ENCODE measurements around the gene ARFRP1.
"Not testable (repeated sequence)": the region's sequence is repeated elsewhere in the genome, so short reads cannot be mapped to it uniquely, and the experiment has no call there.

The ARFRP1 gene

GRCh38 chr20:63722967-63723622 is 15.3 kb upstream of the ARFRP1 start:
- not testable (repeated sequence) for H3K4me3 ChIP-seq (ENCODE audit: low read depth, low read length); H3K4ac ChIP-seq (ENCODE audit: low read depth, low read length); H2AK5ac ChIP-seq (ENCODE audit: low read length); H4K12ac ChIP-seq (ENCODE audit: low read depth, low read length); H4K91ac ChIP-seq (ENCODE audit: low read depth, low read length); H3K27me3 ChIP-seq (ENCODE audit: insufficient read depth, low read length); H2BK12ac ChIP-seq (ENCODE audit: low read length); H3K9me3 ChIP-seq (ENCODE audit: insufficient read depth, low read depth, low read length); H3K4me2 ChIP-seq (ENCODE audit: low read length); H3K79me2 ChIP-seq (ENCODE audit: control insufficient read depth, insufficient read depth, low read length, poor library complexity); H2BK5ac ChIP-seq (ENCODE audit: low read depth, low read length, poor library complexity); H3K14ac ChIP-seq (ENCODE audit: low read length); H2AFZ ChIP-seq (ENCODE audit: insufficient read depth, low read length, poor library complexity); H3K18ac ChIP-seq (ENCODE audit: low read length); DNase-seq; H4K8ac ChIP-seq (ENCODE audit: low read depth, low read length); H3K27ac ChIP-seq (ENCODE audit: low read depth, low read length); H2BK120ac ChIP-seq (ENCODE audit: insufficient read depth, low read length, poor library complexity); H3K4me1 ChIP-seq (ENCODE audit: control insufficient read depth in 1 of 2, insufficient read depth in 2 of 2, low read length in 2 of 2); H3K79me1 ChIP-seq (ENCODE audit: low read length); H3K9ac ChIP-seq (ENCODE audit: low read length); H3K23ac ChIP-seq (ENCODE audit: low read length)
- no CpG with 5 or more reads among the region's 2 CpGs for WGBS (ENCODE audit: extremely low coverage, insufficient coverage, insufficient read length)
- peaks cover 20 to 23% of the 10 kb centered on the region in 2 experiments for H3K36me3 ChIP-seq (ENCODE audit: control insufficient read depth in 1 of 2, insufficient read depth in 2 of 2, low read length in 2 of 2)

GRCh38 chr20:63718996-63719395 is 11.2 kb upstream of the ARFRP1 start:
- H2AFZ ChIP-seq (ENCODE audit: insufficient read depth, low read length, poor library complexity): no peak overlapping the region

GRCh38 chr20:63714858-63715257 is 7.1 kb upstream of the ARFRP1 start:
- Histone ChIP-seq H3K9me3 (ENCODE audit: insufficient read depth, low read depth, low read length) (peaks cover 3% of the 10 kb centered on the region), H3K27ac (ENCODE audit: low read depth, low read length) (no peak overlapping the region), H3K23ac (ENCODE audit: low read length) (no peak overlapping the region), H3K36me3 (ENCODE audit: control insufficient read depth in 1 of 2, insufficient read depth in 2 of 2, low read length in 2 of 2) (peaks cover 35 to 47% of the 10 kb centered on the region in 2 experiments), H2AFZ (ENCODE audit: insufficient read depth, low read length, poor library complexity) (no peak overlapping the region), H2BK12ac (ENCODE audit: low read length) (no peak overlapping the region), H3K79me1 (ENCODE audit: low read length) (no peaks in the 10 kb centered on the region), H3K4me1 (ENCODE audit: control insufficient read depth in 1 of 2, insufficient read depth in 2 of 2, low read length in 2 of 2) (no peaks in the 10 kb centered on the region), H3K79me2 (ENCODE audit: control insufficient read depth, insufficient read depth, low read length, poor library complexity) (no peaks in the 10 kb centered on the region), H4K8ac (ENCODE audit: low read depth, low read length) (no peak overlapping the region), H2BK5ac (ENCODE audit: low read depth, low read length, poor library complexity) (no peak overlapping the region), H2AK5ac (ENCODE audit: low read length) (no peak overlapping the region), H3K4me3 (ENCODE audit: low read depth, low read length) (no peak overlapping the region), H3K4ac (ENCODE audit: low read depth, low read length) (peak overlapping the region; percentile 75), H4K91ac (ENCODE audit: low read depth, low read length) (no peak overlapping the region), H2BK120ac (ENCODE audit: insufficient read depth, low read length, poor library complexity) (no peak overlapping the region), H3K18ac (ENCODE audit: low read length) (no peak overlapping the region), H3K27me3 (ENCODE audit: insufficient read depth, low read length) (no peaks in the 10 kb centered on the region), H3K9ac (ENCODE audit: low read length) (no peak overlapping the region), H4K12ac (ENCODE audit: low read depth, low read length) (no peak overlapping the region), H3K14ac (ENCODE audit: low read length) (no peak overlapping the region), H3K4me2 (ENCODE audit: low read length) (no peak overlapping the region)
- no CpG with 5 or more reads among the region's 5 CpGs for WGBS (ENCODE audit: extremely low coverage, insufficient coverage, insufficient read length)
- DNase-seq: no peak

More at GRCh38 chr20:63718996-63719395, 11.2 kb upstream of the ARFRP1 start:
- Histone ChIP-seq H3K27ac (ENCODE audit: low read depth, low read length) (no peak overlapping the region), H3K27me3 (ENCODE audit: insufficient read depth, low read length) (no peaks in the 10 kb centered on the region), H3K4me2 (ENCODE audit: low read length) (no peak overlapping the region), H3K79me1 (ENCODE audit: low read length) (no peaks in the 10 kb centered on the region), H3K79me2 (ENCODE audit: control insufficient read depth, insufficient read depth, low read length, poor library complexity) (no peaks in the 10 kb centered on the region), H3K18ac (ENCODE audit: low read length) (no peak overlapping the region), H4K91ac (ENCODE audit: low read depth, low read length) (no peak overlapping the region), H3K14ac (ENCODE audit: low read length) (no peak overlapping the region), H3K9me3 (ENCODE audit: insufficient read depth, low read depth, low read length) (peaks cover 3% of the 10 kb centered on the region), H2BK12ac (ENCODE audit: low read length) (no peak overlapping the region), H2AK5ac (ENCODE audit: low read length) (no peak overlapping the region), H3K4me3 (ENCODE audit: low read depth, low read length) (no peak overlapping the region), H3K9ac (ENCODE audit: low read length) (no peak overlapping the region), H3K4ac (ENCODE audit: low read depth, low read length) (no peak overlapping the region), H3K4me1 (ENCODE audit: control insufficient read depth in 1 of 2, insufficient read depth in 2 of 2, low read length in 2 of 2) (no peaks in the 10 kb centered on the region), H3K36me3 (ENCODE audit: control insufficient read depth in 1 of 2, insufficient read depth in 2 of 2, low read length in 2 of 2) (peaks cover 41 to 43% of the 10 kb centered on the region in 2 experiments), H3K23ac (ENCODE audit: low read length) (no peak overlapping the region), H4K8ac (ENCODE audit: low read depth, low read length) (no peak overlapping the region), H4K12ac (ENCODE audit: low read depth, low read length) (no peak overlapping the region), H2BK120ac (ENCODE audit: insufficient read depth, low read length, poor library complexity) (no peak overlapping the region), H2BK5ac (ENCODE audit: low read depth, low read length, poor library complexity) (no peak overlapping the region)
- WGBS (ENCODE audit: extremely low coverage, insufficient coverage, insufficient read length): no CpG with 5 or more reads among the region's 2 CpGs
- DNase-seq: no peak

DNA sequence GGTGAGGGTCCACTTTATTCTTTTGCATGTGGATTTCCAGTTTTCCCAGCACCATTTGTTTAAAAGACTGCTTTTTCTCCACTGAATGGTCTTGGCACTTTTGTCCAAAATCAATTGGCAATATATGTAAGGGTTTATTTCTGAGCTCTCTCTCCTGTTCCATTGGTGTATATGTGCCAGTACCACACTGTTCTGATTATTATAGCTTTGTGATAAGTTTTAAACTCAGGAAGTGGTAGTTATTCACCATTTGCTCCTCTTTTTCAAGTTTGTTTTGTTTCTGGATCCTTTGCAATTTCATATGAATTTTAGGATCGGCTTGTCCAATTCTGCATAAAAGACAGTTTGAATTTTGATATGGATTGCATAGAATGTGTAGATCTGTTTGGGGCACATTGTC is 4.4 kb upstream of the ARFRP1 start:
- H3K27ac ChIP-seq (ENCODE audit: low read depth, low read length): no peak overlapping the region
- H2AK5ac ChIP-seq (ENCODE audit: low read length): no peak overlapping the region
- H4K8ac ChIP-seq (ENCODE audit: low read depth, low read length): no peak overlapping the region
- no peak overlapping the region for H2BK12ac ChIP-seq (ENCODE audit: low read length)
- no peak for DNase-seq
- no peak overlapping the region for H3K9ac ChIP-seq (ENCODE audit: low read length)
- no peak overlapping the region for H2BK5ac ChIP-seq (ENCODE audit: low read depth, low read length, poor library complexity)
- peaks cover 3% of the 10 kb centered on the region for H3K9me3 ChIP-seq (ENCODE audit: insufficient read depth, low read depth, low read length)
- H3K27me3 ChIP-seq (ENCODE audit: insufficient read depth, low read length): no peaks in the 10 kb centered on the region
- no peak overlapping the region for H3K14ac ChIP-seq (ENCODE audit: low read length)
- no peak overlapping the region for H3K4ac ChIP-seq (ENCODE audit: low read depth, low read length)
- peaks cover 6% of the 10 kb centered on the region for H3K79me1 ChIP-seq (ENCODE audit: low read length)
- no peak overlapping the region for H3K4me2 ChIP-seq (ENCODE audit: low read length)
- peaks cover 7% of the 10 kb centered on the region in 2 experiments for H3K4me1 ChIP-seq (ENCODE audit: control insufficient read depth in 1 of 2, insufficient read depth in 2 of 2, low read length in 2 of 2)
- H2BK120ac ChIP-seq (ENCODE audit: insufficient read depth, low read length, poor library complexity): no peak overlapping the region
- H3K23ac ChIP-seq (ENCODE audit: low read length): no peak overlapping the region
- no peak overlapping the region for H3K18ac ChIP-seq (ENCODE audit: low read length)
- H3K36me3 ChIP-seq (ENCODE audit: control insufficient read depth in 1 of 2, insufficient read depth in 2 of 2, low read length in 2 of 2): peaks cover 33 to 44% of the 10 kb centered on the region in 2 experiments
- no CpG with 5 or more reads among the region's 1 CpG for WGBS (ENCODE audit: extremely low coverage, insufficient coverage, insufficient read length)
- peaks cover 16% of the 10 kb centered on the region for H3K79me2 ChIP-seq (ENCODE audit: control insufficient read depth, insufficient read depth, low read length, poor library complexity)
- H4K12ac ChIP-seq (ENCODE audit: low read depth, low read length): no peak overlapping the region
- no peak overlapping the region for H4K91ac ChIP-seq (ENCODE audit: low read depth, low read length)
- no peak overlapping the region for H3K4me3 ChIP-seq (ENCODE audit: low read depth, low read length)
- no peak overlapping the region for H2AFZ ChIP-seq (ENCODE audit: insufficient read depth, low read length, poor library complexity)
